ENCODE results near the gene SP3. TPM values are rescaled to one million over a fixed set of nuclear protein-coding genes. Genes with fewer than 3 reads are reported as not detected.

Gene SP3
- total RNA-seq, 4 donors from 2014 or later: 41.9 to 101 (median 81.6) TPM

DNA sequence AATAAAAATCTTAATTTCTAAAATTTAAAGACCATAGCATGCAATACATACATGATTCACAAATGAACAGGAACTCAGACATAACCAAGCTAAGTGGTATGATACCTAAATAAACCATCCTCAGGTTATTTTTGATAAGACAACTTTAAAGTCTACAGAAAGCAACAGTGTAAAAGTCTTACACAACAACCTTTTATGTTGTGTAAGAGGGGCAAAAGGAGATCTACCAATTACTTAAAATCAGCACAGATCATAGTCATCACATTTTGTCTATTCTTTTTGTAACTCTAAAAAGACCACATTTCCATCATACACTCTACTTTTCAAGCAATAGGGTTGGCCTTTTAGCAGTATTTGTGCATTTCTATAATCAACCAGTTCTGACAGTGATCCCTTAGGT lies 16.3 kb downstream of the SP3 start:
- Histone ChIP-seq H3K27me3 (no peaks in the 10 kb centered on the region), H3K4me3 (no peak overlapping the region), H3K27ac (no peak overlapping the region), H3K36me3 (peaks cover 0 to 4% (median 0%) of the 10 kb centered on the region in 4 donors), H3K4me1 (peaks cover 10 to 80% (median 31%) of the 10 kb centered on the region in 4 donors), H3K9me3 (no peaks in the 10 kb centered on the region)
- TF ChIP-seq, protein P1, sequence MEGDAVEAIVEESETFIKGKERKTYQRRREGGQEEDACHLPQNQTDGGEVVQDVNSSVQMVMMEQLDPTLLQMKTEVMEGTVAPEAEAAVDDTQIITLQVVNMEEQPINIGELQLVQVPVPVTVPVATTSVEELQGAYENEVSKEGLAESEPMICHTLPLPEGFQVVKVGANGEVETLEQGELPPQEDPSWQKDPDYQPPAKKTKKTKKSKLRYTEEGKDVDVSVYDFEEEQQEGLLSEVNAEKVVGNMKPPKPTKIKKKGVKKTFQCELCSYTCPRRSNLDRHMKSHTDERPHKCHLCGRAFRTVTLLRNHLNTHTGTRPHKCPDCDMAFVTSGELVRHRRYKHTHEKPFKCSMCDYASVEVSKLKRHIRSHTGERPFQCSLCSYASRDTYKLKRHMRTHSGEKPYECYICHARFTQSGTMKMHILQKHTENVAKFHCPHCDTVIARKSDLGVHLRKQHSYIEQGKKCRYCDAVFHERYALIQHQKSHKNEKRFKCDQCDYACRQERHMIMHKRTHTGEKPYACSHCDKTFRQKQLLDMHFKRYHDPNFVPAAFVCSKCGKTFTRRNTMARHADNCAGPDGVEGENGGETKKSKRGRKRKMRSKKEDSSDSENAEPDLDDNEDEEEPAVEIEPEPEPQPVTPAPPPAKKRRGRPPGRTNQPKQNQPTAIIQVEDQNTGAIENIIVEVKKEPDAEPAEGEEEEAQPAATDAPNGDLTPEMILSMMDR (IDR thresholded peaks at IDR 0.05): no peak
- TF ChIP-seq POLR2AphosphoS5 (IDR thresholded peaks at IDR 0.05): no peak
- TF ChIP-seq EP300 (IDR thresholded peaks at IDR 0.05; ENCODE audit: low read depth): no peak
- no peak for TF ChIP-seq POLR2A (IDR thresholded peaks at IDR 0.05)
- no peak for DNase-seq
- in situ Hi-C loops (cut with MboI; ENCODE audit: low pct_ligation_motif_present in 1 of 4, low pct_unique_long_range_greater_than_20kb in 1 of 4, low sequenced_read_pairs in 3 of 4) (no loop called here), intact Hi-C loops (cut with DNase I; ENCODE audit: low total_unique reads) (no loop called here)

- Histone ChIP-seq H3K9me3 (no peaks in the 10 kb centered on the region), H3K4me3 (no peak overlapping the region), H3K27ac (no peak overlapping the region), H3K36me3 (no peaks in the 10 kb centered on the region), H3K27me3 (no peaks in the 10 kb centered on the region), H3K4me1 (peaks cover 10 to 76% (median 32%) of the 10 kb centered on the region in 4 donors)
- no peak for DNase-seq
- intact Hi-C loops (cut with DNase I; ENCODE audit: low total_unique reads) (no loop called here), in situ Hi-C loops (cut with MboI; ENCODE audit: low pct_ligation_motif_present in 1 of 4, low pct_unique_long_range_greater_than_20kb in 1 of 4, low sequenced_read_pairs in 3 of 4) (no loop called here)
- WGBS, 2 donors (ENCODE audit: low coverage in 1 of 2): 99 to 100% methylated on average over 2 of the region's 2 CpGs
- TF ChIP-seq EP300 (IDR thresholded peaks at IDR 0.05; ENCODE audit: low read depth) (no peak), POLR2A (IDR thresholded peaks at IDR 0.05) (no peak), POLR2AphosphoS5 (IDR thresholded peaks at IDR 0.05) (no peak)
- TF ChIP-seq, protein P1 (IDR thresholded peaks at IDR 0.05): no peak
These were observed 17.0 kb downstream of the SP3 start for GRCh38 chr2:173948198-173948597.

GRCh38 chr2:173947131-173947530 lies 18.0 kb downstream of the SP3 start:
- WGBS, 2 donors (ENCODE audit: low coverage in 1 of 2): 78 to 80% methylated on average over 3 of the region's 3 CpGs
- Histone ChIP-seq H3K36me3 (no peaks in the 10 kb centered on the region), H3K4me3 (no peak overlapping the region), H3K27ac (no peak overlapping the region), H3K9me3 (no peaks in the 10 kb centered on the region), H3K4me1 (peaks cover 7 to 76% (median 28%) of the 10 kb centered on the region in 4 donors), H3K27me3 (no peaks in the 10 kb centered on the region)
- no peak for DNase-seq
- in situ Hi-C loops (cut with MboI; ENCODE audit: low pct_ligation_motif_present in 1 of 4, low pct_unique_long_range_greater_than_20kb in 1 of 4, low sequenced_read_pairs in 3 of 4): no loop called here
- TF ChIP-seq EP300 (IDR thresholded peaks at IDR 0.05; ENCODE audit: low read depth): no peak
- no peak for TF ChIP-seq POLR2AphosphoS5 (IDR thresholded peaks at IDR 0.05)
- intact Hi-C loops (cut with DNase I; ENCODE audit: low total_unique reads): no loop called here

DNA sequence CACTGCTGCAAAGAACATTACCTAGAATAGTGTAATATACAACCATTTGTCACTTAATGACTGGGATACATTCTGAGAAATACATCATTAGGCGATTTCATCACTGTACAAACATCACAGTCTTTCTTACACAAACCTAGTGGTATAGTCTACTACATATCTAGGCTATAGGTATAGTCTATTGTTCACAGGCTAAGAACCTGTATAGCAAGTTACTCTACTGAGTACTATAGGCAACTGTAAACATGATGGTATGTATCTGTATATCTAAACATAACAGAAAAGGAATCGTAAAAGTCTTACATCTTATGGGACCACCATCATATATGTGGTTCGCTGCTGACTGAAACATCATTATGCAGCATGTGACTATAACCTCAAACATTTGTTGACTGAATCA lies 21.4 kb downstream of the SP3 start:
- no peak for TF ChIP-seq POLR2A (IDR thresholded peaks at IDR 0.05)
- no peak for TF ChIP-seq POLR2AphosphoS5 (IDR thresholded peaks at IDR 0.05)
- TF ChIP-seq EP300 (IDR thresholded peaks at IDR 0.05; ENCODE audit: low read depth): no peak
- TF ChIP-seq, protein P1 (IDR thresholded peaks at IDR 0.05): no peak
- intact Hi-C loops (cut with DNase I; ENCODE audit: low total_unique reads): no loop called here
- 83 to 91% methylated on average over 3 of the region's 3 CpGs for WGBS, 2 donors (ENCODE audit: low coverage in 1 of 2)
- Histone ChIP-seq H3K27ac (no peak overlapping the region), H3K36me3 (no peaks in the 10 kb centered on the region), H3K9me3 (no peaks in the 10 kb centered on the region), H3K27me3 (no peaks in the 10 kb centered on the region), H3K4me3 (no peak overlapping the region), H3K4me1 (peaks cover 6 to 69% (median 31%) of the 10 kb centered on the region in 4 donors)
- DNase-seq: no peak
- in situ Hi-C loops (cut with MboI; ENCODE audit: low pct_ligation_motif_present in 1 of 4, low pct_unique_long_range_greater_than_20kb in 1 of 4, low sequenced_read_pairs in 3 of 4): no loop called here

DNA sequence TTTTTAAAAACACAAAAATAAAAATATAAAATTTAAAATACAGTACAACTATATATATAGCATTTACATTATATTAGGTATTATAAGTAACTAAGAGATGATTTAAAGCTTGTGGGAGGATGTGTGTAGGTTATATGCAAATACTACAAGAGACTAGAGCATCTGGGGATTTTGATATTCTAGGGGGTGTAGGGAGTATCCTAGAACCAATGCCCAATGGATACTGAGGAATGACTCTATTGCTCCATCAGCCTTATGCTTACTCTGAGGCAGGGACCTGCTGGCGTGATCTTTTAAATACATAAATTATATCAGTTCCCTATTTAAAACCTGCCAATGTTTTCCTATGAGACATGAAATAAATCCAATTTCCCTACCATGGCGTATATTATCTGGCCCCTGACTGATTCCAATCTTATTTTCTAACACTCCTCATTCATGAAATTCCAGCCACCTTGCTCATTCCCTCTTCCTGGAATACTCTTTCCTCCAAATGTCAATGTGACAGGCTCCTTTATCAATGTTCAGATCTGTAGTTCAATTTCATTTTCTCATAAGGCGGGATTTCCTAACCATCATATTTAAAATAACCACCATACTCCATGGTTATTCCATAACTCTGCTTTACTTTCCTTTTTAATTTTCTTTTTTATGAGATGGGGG lies 22.2 kb downstream of the SP3 start:
- DNase-seq: no peak
- no peak for TF ChIP-seq EP300 (IDR thresholded peaks at IDR 0.05; ENCODE audit: low read depth)
- no peak for TF ChIP-seq POLR2AphosphoS5 (IDR thresholded peaks at IDR 0.05)
- TF ChIP-seq POLR2A (IDR thresholded peaks at IDR 0.05): no peak
- TF ChIP-seq, protein P1 (IDR thresholded peaks at IDR 0.05): no peak
- Histone ChIP-seq H3K27me3 (no peaks in the 10 kb centered on the region), H3K36me3 (no peaks in the 10 kb centered on the region), H3K9me3 (no peaks in the 10 kb centered on the region), H3K4me1 (peaks cover 6 to 73% (median 31%) of the 10 kb centered on the region in 4 donors), H3K4me3 (no peak overlapping the region), H3K27ac (no peak overlapping the region)
- 93 to 95% methylated on average over 3 of the region's 3 CpGs for WGBS, 2 donors (ENCODE audit: low coverage in 1 of 2)
- in situ Hi-C loops (cut with MboI; ENCODE audit: low pct_ligation_motif_present in 1 of 4, low pct_unique_long_range_greater_than_20kb in 1 of 4, low sequenced_read_pairs in 3 of 4) (no loop called here), intact Hi-C loops (cut with DNase I; ENCODE audit: low total_unique reads) (no loop called here)

Measured in transverse colon (tissue), 4 donors.